ENCODE results near the gene C1orf198. TPM values are rescaled to one million over a fixed set of nuclear protein-coding genes. Genes with fewer than 3 reads are reported as not detected.

The C1orf198 gene
- total RNA-seq, 1 experiment from 2014 or later: 20.5 TPM

- H3K36me3 ChIP-seq (ENCODE audit: low read depth): no peaks in the 10 kb centered on the region
- no peaks in the 10 kb centered on the region for H3K27me3 ChIP-seq (ENCODE audit: insufficient read depth, low read depth)
- intact Hi-C loops (cut with micrococcal nuclease; ENCODE audit: unreplicated experiment): loop anchor here (5.0 to 10.0 kb wide), 2 partner anchors 223 to 350 kb away; partner anchors contain the start of gene COG2
- H3K9me3 ChIP-seq (ENCODE audit: insufficient read depth, low read depth): no peaks in the 10 kb centered on the region
- H3K4me1 ChIP-seq (replicated peaks; ENCODE audit: insufficient read depth): peaks cover 43% of the 10 kb centered on the region
- no peaks in the 10 kb centered on the region for H4K20me1 ChIP-seq (ENCODE audit: insufficient read depth)
- no peak overlapping the region for H2AFZ ChIP-seq
- H3K4me3 ChIP-seq: no peak overlapping the region
- H3K27ac ChIP-seq: no peak overlapping the region
- H3K9me2 ChIP-seq (ENCODE audit: insufficient read depth): no peaks in the 10 kb centered on the region; the same call in 1 of the 2 replicates
- peaks cover 44% of the 10 kb centered on the region for H3K79me2 ChIP-seq (ENCODE audit: low read depth)
- no peak overlapping the region for H3K4me2 ChIP-seq
- H3F3A ChIP-seq (ENCODE audit: insufficient read depth, low read depth): peaks cover 15% of the 10 kb centered on the region
- ChIA-PET POLR2A (ENCODE audit: unreplicated experiment) (no interaction called here), CTCF (no interaction called here)
- DNase-seq: no peak
- TF ChIP-seq EZH2 (IDR thresholded peaks at IDR 0.05; ENCODE audit: low read depth) (no peak), CTCF (conservative IDR thresholded peaks at IDR 0.05) (no peak)
- no TSS peak for BruUV-seq (replicated peaks)
Measured at GRCh38 chr1:230865062-230865817, 3.1 kb downstream of the C1orf198 start.

GRCh38 chr1:230864441-230864840 lies 3.9 kb downstream of the C1orf198 start:
- BruUV-seq (replicated peaks): no TSS peak
- intact Hi-C loops (cut with micrococcal nuclease; ENCODE audit: unreplicated experiment): loop anchor here (5.0 to 10.0 kb wide), 2 partner anchors 182 to 350 kb away; no protein-coding TSS in a partner anchor

GRCh38 chr1:230863449-230863848 lies 4.9 kb downstream of the C1orf198 start:
- Histone ChIP-seq H3K27me3 (ENCODE audit: insufficient read depth, low read depth) (no peaks in the 10 kb centered on the region), H3K9me2 (ENCODE audit: insufficient read depth) (no peaks in the 10 kb centered on the region; the same call in 1 of the 2 replicates), H3F3A (ENCODE audit: insufficient read depth, low read depth) (peaks cover 15% of the 10 kb centered on the region), H2AFZ (peak overlapping the region; percentile 7; the same call in 1 of the 2 replicates), H4K20me1 (ENCODE audit: insufficient read depth) (no peaks in the 10 kb centered on the region), H3K4me1 (replicated peaks; ENCODE audit: insufficient read depth) (peaks cover 34% of the 10 kb centered on the region), H3K79me2 (ENCODE audit: low read depth) (peaks cover 48% of the 10 kb centered on the region), H3K4me2 (peak overlapping the region; percentile 43), H3K27ac (peak overlapping the region; percentile 39), H3K9me3 (ENCODE audit: insufficient read depth, low read depth) (no peaks in the 10 kb centered on the region), H3K4me3 (no peak overlapping the region), H3K36me3 (ENCODE audit: low read depth) (no peaks in the 10 kb centered on the region)
- ChIA-PET CTCF (no interaction called here), POLR2A (ENCODE audit: unreplicated experiment) (interaction anchor here (0.6 kb wide), 1 partner anchor 27 kb away, joined by 6 read pairs; no protein-coding TSS in a partner anchor)
- peak; percentile 78 to 83 for DNase-seq
- intact Hi-C loops (cut with micrococcal nuclease; ENCODE audit: unreplicated experiment): loop anchor here (2.0 to 10.0 kb wide), 3 partner anchors 39 to 351 kb away; no protein-coding TSS in a partner anchor
- BruUV-seq (replicated peaks): no TSS peak
- TF ChIP-seq EZH2 (IDR thresholded peaks at IDR 0.05; ENCODE audit: low read depth): no peak
- TF ChIP-seq CTCF (conservative IDR thresholded peaks at IDR 0.05): no peak

More at GRCh38 chr1:230864441-230864840, 3.9 kb downstream of the C1orf198 start:
- H3K4me1 ChIP-seq (replicated peaks; ENCODE audit: insufficient read depth): peaks cover 40% of the 10 kb centered on the region
- peaks cover 48% of the 10 kb centered on the region for H3K79me2 ChIP-seq (ENCODE audit: low read depth)
- peaks cover 15% of the 10 kb centered on the region for H3F3A ChIP-seq (ENCODE audit: insufficient read depth, low read depth)
- H3K9me2 ChIP-seq (ENCODE audit: insufficient read depth): no peaks in the 10 kb centered on the region; the same call in 1 of the 2 replicates
- no peak overlapping the region for H2AFZ ChIP-seq
- H3K9me3 ChIP-seq (ENCODE audit: insufficient read depth, low read depth): no peaks in the 10 kb centered on the region
- 0 out of 2 replicates have a peak overlapping the region, but pooled peaks have one; percentile 39 for H3K27ac ChIP-seq
- no peak overlapping the region; the same call in 1 of the 2 replicates for H3K4me2 ChIP-seq
- H3K27me3 ChIP-seq (ENCODE audit: insufficient read depth, low read depth): no peaks in the 10 kb centered on the region
- no peak for TF ChIP-seq CTCF (conservative IDR thresholded peaks at IDR 0.05)
- TF ChIP-seq EZH2 (IDR thresholded peaks at IDR 0.05; ENCODE audit: low read depth): no peak
- no peak for DNase-seq
- POLR2A ChIA-PET (ENCODE audit: unreplicated experiment): no interaction called here
- H4K20me1 ChIP-seq (ENCODE audit: insufficient read depth): no peaks in the 10 kb centered on the region
- H3K36me3 ChIP-seq (ENCODE audit: low read depth): no peaks in the 10 kb centered on the region
- CTCF ChIA-PET: no interaction called here
- no peak overlapping the region for H3K4me3 ChIP-seq
